ENCODE measurements around the gene SLC15A1.
"Not testable (repeated sequence)": the region's sequence is repeated elsewhere in the genome, so short reads cannot be mapped to it uniquely, and the experiment has no call there.

SLC15A1 gene

GRCh38 chr13:98761126-98761985 is 8.9 kb upstream of the SLC15A1 start:
- H3K27me3 ChIP-seq (replicated peaks; ENCODE audit: insufficient read depth, low read length): no peaks in the 10 kb centered on the region
- TF ChIP-seq CTCF (IDR thresholded peaks at IDR 0.05; ENCODE audit: low read length) (no peak), EZH2phosphoT487 (IDR thresholded peaks at IDR 0.05; ENCODE audit: low read length) (no peak), EZH2 (optimal IDR thresholded peaks at IDR 0.05; ENCODE audit: low read depth, low read length) (no peak)
- peak overlapping the region; percentile 59 for H3K4me3 ChIP-seq (ENCODE audit: low read length)
- no peaks in the 10 kb centered on the region for H4K20me1 ChIP-seq (ENCODE audit: insufficient read depth, low read length)
- H3K79me2 ChIP-seq (ENCODE audit: low read length): no peaks in the 10 kb centered on the region
- no peaks in the 10 kb centered on the region for H3F3A ChIP-seq (ENCODE audit: insufficient read depth, low read length)
- H3K4me1 ChIP-seq (ENCODE audit: low read length): no peaks in the 10 kb centered on the region
- H3K27ac ChIP-seq (ENCODE audit: low read length): no peak overlapping the region
- peak overlapping the region; percentile 25; the same call in 1 of the 2 replicates for H3K9ac ChIP-seq (ENCODE audit: low read length)
- no peaks in the 10 kb centered on the region for H3K36me3 ChIP-seq (replicated peaks; ENCODE audit: insufficient read depth, low read length)
- DNase-seq: peak; percentile 68
- H3K4me2 ChIP-seq (ENCODE audit: low read depth, low read length): peak overlapping the region; percentile 78
- no peaks in the 10 kb centered on the region for H3K9me3 ChIP-seq (replicated peaks; ENCODE audit: insufficient read depth, low read length)
- H2AFZ ChIP-seq (ENCODE audit: low read length): peak overlapping the region; percentile 69
- no peaks in the 10 kb centered on the region for H3K9me2 ChIP-seq (replicated peaks; ENCODE audit: insufficient read depth, low read length)

- DNase-seq: no peak
- H3K36me3 ChIP-seq (replicated peaks; ENCODE audit: insufficient read depth, low read length): no peaks in the 10 kb centered on the region
- TF ChIP-seq EZH2phosphoT487 (IDR thresholded peaks at IDR 0.05; ENCODE audit: low read length): no peak
- TF ChIP-seq CTCF (IDR thresholded peaks at IDR 0.05; ENCODE audit: low read length): no peak
- TF ChIP-seq EZH2 (optimal IDR thresholded peaks at IDR 0.05; ENCODE audit: low read depth, low read length): no peak
- H3K9me2 ChIP-seq (replicated peaks; ENCODE audit: insufficient read depth, low read length): no peaks in the 10 kb centered on the region
- no peaks in the 10 kb centered on the region for H4K20me1 ChIP-seq (ENCODE audit: insufficient read depth, low read length)
- H3K9me3 ChIP-seq (replicated peaks; ENCODE audit: insufficient read depth, low read length): no peaks in the 10 kb centered on the region
- no peaks in the 10 kb centered on the region for H3K4me1 ChIP-seq (ENCODE audit: low read length)
- H3K4me2 ChIP-seq (ENCODE audit: low read depth, low read length): no peak overlapping the region
- H3K79me2 ChIP-seq (ENCODE audit: low read length): no peaks in the 10 kb centered on the region
- H3K4me3 ChIP-seq (ENCODE audit: low read length): no peak overlapping the region
- no peak overlapping the region for H3K27ac ChIP-seq (ENCODE audit: low read length)
- H3F3A ChIP-seq (ENCODE audit: insufficient read depth, low read length): no peaks in the 10 kb centered on the region
- H3K9ac ChIP-seq (ENCODE audit: low read length): no peak overlapping the region
- no peaks in the 10 kb centered on the region for H3K27me3 ChIP-seq (replicated peaks; ENCODE audit: insufficient read depth, low read length)
- no peak overlapping the region for H2AFZ ChIP-seq (ENCODE audit: low read length)
These were observed 3.3 kb upstream of the SLC15A1 start for GRCh38 chr13:98755729-98756128.

GRCh38 chr13:98755116-98755515 is 2.6 kb upstream of the SLC15A1 start:
- no peaks in the 10 kb centered on the region for H3K36me3 ChIP-seq (replicated peaks; ENCODE audit: insufficient read depth, low read length)
- H3K9ac ChIP-seq (ENCODE audit: low read length): no peak overlapping the region
- no peak overlapping the region for H3K4me3 ChIP-seq (ENCODE audit: low read length)
- no peak overlapping the region for H3K27ac ChIP-seq (ENCODE audit: low read length)
- H3K9me2 ChIP-seq (replicated peaks; ENCODE audit: insufficient read depth, low read length): no peaks in the 10 kb centered on the region
- DNase-seq: no peak
- H4K20me1 ChIP-seq (ENCODE audit: insufficient read depth, low read length): no peaks in the 10 kb centered on the region
- no peaks in the 10 kb centered on the region for H3K9me3 ChIP-seq (replicated peaks; ENCODE audit: insufficient read depth, low read length)
- no peaks in the 10 kb centered on the region for H3K79me2 ChIP-seq (ENCODE audit: low read length)
- H2AFZ ChIP-seq (ENCODE audit: low read length): no peak overlapping the region
- no peaks in the 10 kb centered on the region for H3K4me1 ChIP-seq (ENCODE audit: low read length)
- H3F3A ChIP-seq (ENCODE audit: insufficient read depth, low read length): no peaks in the 10 kb centered on the region
- TF ChIP-seq EZH2 (optimal IDR thresholded peaks at IDR 0.05; ENCODE audit: low read depth, low read length) (no peak), CTCF (IDR thresholded peaks at IDR 0.05; ENCODE audit: low read length) (no peak), EZH2phosphoT487 (IDR thresholded peaks at IDR 0.05; ENCODE audit: low read length) (no peak)
- H3K4me2 ChIP-seq (ENCODE audit: low read depth, low read length): no peak overlapping the region
- H3K27me3 ChIP-seq (replicated peaks; ENCODE audit: insufficient read depth, low read length): no peaks in the 10 kb centered on the region

GRCh38 chr13:98754468-98754867 is 2.0 kb upstream of the SLC15A1 start:
- H3K4me1 ChIP-seq (ENCODE audit: low read length); H3K27me3 ChIP-seq (replicated peaks; ENCODE audit: insufficient read depth, low read length); H3K4me3 ChIP-seq (ENCODE audit: low read length); H3K9ac ChIP-seq (ENCODE audit: low read length); H3F3A ChIP-seq (ENCODE audit: insufficient read depth, low read length); H3K4me2 ChIP-seq (ENCODE audit: low read depth, low read length); H3K9me2 ChIP-seq (replicated peaks; ENCODE audit: insufficient read depth, low read length); H4K20me1 ChIP-seq (ENCODE audit: insufficient read depth, low read length); H3K79me2 ChIP-seq (ENCODE audit: low read length); H3K27ac ChIP-seq (ENCODE audit: low read length); DNase-seq; H2AFZ ChIP-seq (ENCODE audit: low read length); H3K36me3 ChIP-seq (replicated peaks; ENCODE audit: insufficient read depth, low read length); H3K9me3 ChIP-seq (replicated peaks; ENCODE audit: insufficient read depth, low read length): not testable (repeated sequence)

Measured in MM.1S (cell line).